BE2C (cell line): Measurements from ENCODE around the gene BCKDHA.

Source experiments
- DNase-seq: peaks from one replicate; pipeline ENCODE4 v3.0.0-alpha.2; 2020
- H3K27me3 ChIP-seq: fragments of 250-450 bp; sonication (Bioruptor Pico); 2 replicates; pipeline ENCODE4 v1.5.1; 2020; ENCODE audit warnings: mild to moderate bottlenecking
- H3K36me3 ChIP-seq: fragments of 250-450 bp; sonication (Bioruptor Pico); 2 replicates; pipeline ENCODE4 v1.5.1; 2020; ENCODE audit warnings: mild to moderate bottlenecking
- H3K4me1 ChIP-seq: fragments of 250-450 bp; sonication (Bioruptor Pico); 2 replicates; pipeline ENCODE4 v1.5.1; 2020
- H3K4me3 ChIP-seq: 2 replicates; pipeline ENCODE4 v1.5.1; 2011; ENCODE audit warnings: low read depth, low read length
- H3K9me3 ChIP-seq: fragments of 250-450 bp; sonication (Bioruptor Pico); 2 replicates; pipeline ENCODE4 v1.5.1; 2020
- TF ChIP-seq, protein P1 (sequence below): IDR thresholded peaks from 2 replicates; pipeline ENCODE4 v1.5.1; 2012; ENCODE audit warnings: mild to moderate bottlenecking, low read depth, low read length

Gene BCKDHA

DNA sequence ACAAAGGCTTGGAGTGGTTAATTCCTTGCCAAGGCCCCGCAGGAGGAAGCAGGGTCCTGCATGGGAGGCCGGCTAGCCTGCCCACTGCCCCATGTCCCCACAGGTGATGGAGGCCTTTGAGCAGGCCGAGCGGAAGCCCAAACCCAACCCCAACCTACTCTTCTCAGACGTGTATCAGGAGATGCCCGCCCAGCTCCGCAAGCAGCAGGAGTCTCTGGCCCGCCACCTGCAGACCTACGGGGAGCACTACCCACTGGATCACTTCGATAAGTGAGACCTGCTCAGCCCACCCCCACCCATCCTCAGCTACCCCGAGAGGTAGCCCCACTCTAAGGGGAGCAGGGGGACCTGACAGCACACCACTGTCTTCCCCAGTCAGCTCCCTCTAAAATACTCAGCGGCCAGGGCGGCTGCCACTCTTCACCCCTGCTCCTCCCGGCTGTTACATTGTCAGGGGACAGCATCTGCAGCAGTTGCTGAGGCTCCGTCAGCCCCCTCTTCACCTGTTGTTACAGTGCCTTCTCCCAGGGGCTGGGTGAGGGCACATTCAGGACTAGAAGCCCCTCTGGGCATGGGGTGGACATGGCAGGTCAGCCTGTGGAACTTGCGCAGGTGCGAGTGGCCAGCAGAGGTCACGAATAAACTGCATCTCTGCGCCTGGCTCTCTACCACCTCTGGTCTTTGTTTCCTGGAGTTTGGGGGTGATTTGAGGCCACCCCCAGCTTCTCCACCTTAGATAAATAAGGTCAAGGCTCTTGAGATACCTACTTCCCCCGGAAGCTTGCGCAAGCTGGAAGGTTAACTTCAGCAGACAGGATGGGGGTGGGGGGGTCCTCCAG lies 26.9 kb downstream of the BCKDHA start:
- H3K4me1 ChIP-seq, result peaks cover 6% of the 10 kb centered on the region; the same call in 1 of the 2 replicates
- TF ChIP-seq, protein P1, sequence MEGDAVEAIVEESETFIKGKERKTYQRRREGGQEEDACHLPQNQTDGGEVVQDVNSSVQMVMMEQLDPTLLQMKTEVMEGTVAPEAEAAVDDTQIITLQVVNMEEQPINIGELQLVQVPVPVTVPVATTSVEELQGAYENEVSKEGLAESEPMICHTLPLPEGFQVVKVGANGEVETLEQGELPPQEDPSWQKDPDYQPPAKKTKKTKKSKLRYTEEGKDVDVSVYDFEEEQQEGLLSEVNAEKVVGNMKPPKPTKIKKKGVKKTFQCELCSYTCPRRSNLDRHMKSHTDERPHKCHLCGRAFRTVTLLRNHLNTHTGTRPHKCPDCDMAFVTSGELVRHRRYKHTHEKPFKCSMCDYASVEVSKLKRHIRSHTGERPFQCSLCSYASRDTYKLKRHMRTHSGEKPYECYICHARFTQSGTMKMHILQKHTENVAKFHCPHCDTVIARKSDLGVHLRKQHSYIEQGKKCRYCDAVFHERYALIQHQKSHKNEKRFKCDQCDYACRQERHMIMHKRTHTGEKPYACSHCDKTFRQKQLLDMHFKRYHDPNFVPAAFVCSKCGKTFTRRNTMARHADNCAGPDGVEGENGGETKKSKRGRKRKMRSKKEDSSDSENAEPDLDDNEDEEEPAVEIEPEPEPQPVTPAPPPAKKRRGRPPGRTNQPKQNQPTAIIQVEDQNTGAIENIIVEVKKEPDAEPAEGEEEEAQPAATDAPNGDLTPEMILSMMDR, result no peak
- no peak for DNase-seq
- H3K36me3 ChIP-seq, result peaks cover 22% of the 10 kb centered on the region
- H3K4me3 ChIP-seq, result no peak overlapping the region
- H3K9me3 ChIP-seq, result no peaks in the 10 kb centered on the region
- no peaks in the 10 kb centered on the region for H3K27me3 ChIP-seq

DNA sequence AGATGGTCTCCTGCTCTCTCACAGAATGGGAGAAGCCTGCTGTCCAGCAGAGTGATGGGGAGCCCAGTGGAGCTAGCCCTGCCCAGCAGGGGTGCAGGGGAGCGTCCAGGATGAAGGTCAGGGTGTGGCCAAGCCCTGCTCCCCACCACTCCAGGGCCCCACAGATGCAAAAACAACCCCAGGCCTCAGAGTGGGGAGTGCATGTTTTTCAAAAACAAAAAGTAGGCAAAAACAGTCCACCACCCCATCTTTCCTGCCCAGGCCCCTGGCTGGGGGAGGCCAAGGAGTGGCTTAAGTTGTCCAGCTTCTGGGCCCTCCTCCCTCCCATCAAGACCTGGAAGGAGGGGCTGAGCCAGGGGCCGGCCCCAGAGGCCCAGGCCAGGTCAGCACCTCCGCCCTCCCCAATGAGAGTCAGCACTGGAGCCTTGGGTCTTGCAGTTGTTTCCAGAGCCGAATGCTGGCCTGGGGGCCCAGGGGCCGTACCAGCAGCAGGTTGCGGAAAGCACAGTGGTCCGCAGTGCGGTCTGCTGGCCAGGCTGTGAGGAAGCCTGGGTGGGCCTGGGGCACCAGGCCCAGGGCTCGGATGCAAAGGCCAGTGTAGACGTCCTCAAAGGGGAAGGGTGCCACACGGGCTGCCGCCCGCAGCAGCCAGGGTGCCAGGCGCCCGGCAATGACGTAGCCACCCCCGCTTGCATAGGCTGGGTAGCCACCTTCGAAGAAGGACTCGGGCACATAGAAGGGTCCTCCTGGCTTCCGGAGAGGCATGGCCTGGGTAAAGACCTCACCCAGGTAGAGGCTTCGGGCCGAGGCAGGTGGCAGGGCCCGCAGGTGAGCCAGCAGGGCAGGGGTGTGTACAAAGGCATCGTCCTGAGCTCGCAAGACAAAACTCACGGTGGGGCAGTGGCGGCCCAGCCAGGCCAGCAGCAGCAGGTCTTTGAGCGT lies 27.8 kb downstream of the BCKDHA start:
- Histone ChIP-seq H3K4me3 (no peak overlapping the region), H3K4me1 (peaks cover 6% of the 10 kb centered on the region; the same call in 1 of the 2 replicates), H3K9me3 (no peaks in the 10 kb centered on the region), H3K36me3 (peaks cover 15% of the 10 kb centered on the region), H3K27me3 (no peaks in the 10 kb centered on the region)
- TF ChIP-seq, protein P1, result no peak
- DNase-seq, result no peak

DNA sequence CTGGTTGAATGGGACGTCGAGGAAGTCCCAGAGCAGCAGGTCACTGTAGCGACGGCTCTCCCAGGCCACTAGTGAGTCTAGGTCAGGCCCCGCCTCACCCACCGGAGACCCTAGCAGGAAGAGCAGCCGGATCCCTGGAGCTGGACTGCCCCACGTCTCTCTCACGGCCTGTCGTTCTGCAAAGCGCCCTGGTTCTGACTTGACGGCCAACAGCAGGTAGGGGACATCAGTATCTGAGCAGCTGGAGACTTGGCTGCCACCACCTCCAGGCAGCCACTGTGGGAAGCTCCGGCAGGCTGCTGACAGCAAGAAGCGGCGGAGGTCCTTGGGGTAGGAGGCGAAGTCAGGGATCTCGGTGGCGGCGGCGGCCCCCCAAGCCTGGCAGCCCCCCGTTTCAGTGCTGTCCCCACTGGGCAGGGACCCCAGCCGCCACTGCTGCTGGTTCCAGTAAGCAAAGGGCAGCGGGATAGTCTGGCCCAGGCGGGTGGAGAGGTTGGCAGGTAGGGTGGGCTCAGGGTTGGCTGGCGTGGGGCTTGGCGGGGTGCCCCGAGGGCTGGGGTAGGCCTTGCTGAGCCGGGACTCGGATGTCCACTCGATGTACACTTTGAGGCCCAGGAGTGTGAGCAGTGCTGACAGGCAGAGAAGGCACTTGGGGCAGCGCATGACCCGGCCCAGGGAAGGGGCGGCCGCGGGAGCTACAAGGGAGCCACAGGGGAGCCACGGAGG lies 28.7 kb downstream of the BCKDHA start:
- Histone ChIP-seq H3K27me3 (no peaks in the 10 kb centered on the region), H3K4me3 (no peak overlapping the region), H3K36me3 (peaks cover 16% of the 10 kb centered on the region), H3K9me3 (no peaks in the 10 kb centered on the region), H3K4me1 (peaks cover 6% of the 10 kb centered on the region; the same call in 1 of the 2 replicates)
- no peak for DNase-seq
- TF ChIP-seq, protein P1, result no peak

DNA sequence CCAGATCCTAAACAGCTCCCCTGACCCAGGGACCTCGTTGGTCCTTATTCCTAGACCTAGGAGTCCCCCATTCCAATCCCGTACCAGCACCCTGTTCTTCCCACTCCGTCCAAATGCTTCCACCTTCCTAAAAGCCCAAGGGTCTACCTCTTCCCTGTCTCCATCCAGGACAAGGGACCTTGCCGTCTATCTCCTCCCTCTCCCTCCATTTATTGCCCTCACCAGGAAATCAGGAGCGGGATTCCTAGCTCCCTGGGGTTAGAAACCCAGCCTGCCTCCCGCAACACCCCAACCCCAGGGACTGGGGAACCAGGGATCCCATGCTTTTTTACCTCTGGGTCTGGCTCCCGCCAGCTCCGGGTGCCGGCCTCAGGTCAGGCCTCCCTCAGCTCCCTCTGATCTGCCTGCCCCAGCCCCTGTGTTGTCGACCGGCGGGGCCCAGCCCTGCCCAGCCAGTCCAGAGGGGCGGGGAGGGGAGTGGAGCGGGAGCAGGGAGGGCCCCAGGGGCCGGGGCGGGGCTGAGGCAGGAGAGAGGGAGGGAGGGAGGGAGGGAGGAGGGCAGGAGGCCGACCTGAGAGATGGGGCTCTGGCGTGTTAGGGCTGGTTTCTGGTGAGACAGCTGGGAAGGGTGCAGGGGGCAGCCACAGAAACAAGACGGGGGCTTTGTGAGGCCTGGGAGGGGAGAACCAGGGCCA lies 29.5 kb downstream of the BCKDHA start, which contains the start of gene B3GNT8:
Gene B3GNT8, minus strand, starts transcription at position 423 of the 695 bp plus-strand sequence. CDS start 596 bp downstream, outside the sequence.
- no peaks in the 10 kb centered on the region for H3K27me3 ChIP-seq
- TF ChIP-seq, protein P1, result no peak
- no peaks in the 10 kb centered on the region for H3K9me3 ChIP-seq
- H3K4me3 ChIP-seq, result peak within 1 kb of the TSS; percentile 61
- H3K36me3 ChIP-seq, result peaks cover 24% of the 10 kb centered on the region
- peaks cover 6% of the 10 kb centered on the region; the same call in 1 of the 2 replicates for H3K4me1 ChIP-seq
- DNase-seq, result peak; percentile 94

DNA sequence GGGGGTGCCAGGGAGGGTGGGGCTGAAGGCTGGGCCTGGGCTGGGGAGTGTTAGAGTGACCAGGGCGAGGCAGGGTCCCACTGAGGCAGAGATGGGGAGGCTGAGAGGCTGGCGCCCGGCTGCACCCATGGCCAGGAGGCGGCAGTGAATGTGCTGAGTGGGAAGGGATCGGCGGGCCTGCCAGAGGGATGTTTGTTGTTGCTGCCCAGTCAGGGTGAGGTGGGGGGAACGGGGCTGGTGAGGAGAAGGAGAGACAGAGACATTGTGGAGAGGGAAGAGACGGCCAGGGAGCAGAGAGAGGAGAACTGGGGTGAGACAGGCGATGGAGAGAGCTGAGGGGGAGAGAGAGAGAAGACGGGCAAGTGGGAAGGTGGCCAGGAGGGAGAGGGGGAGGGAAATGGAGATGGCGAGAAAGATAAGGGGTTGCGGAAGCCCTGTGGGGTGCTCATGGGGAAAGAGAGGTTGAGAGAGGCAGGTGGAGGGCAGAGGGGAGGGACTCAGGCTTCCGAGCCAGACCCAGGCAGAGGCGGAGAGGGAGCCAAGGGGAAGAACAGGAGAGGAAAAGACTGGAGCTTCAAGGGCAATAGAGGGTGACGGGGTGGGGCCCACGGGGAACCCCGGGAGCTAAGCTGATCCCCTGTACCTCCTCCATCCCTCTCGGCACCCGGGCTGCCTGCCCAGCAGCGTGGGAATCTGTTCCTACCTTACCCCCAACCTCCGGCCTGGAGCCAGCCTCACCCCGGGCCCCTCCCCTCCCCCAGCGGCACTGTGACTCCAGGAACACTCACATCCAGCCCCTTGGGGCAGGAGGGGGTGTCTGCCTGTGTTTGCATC lies 30.2 kb downstream of the BCKDHA start:
- Histone ChIP-seq H3K27me3 (no peaks in the 10 kb centered on the region), H3K4me3 (peak overlapping the region; percentile 61), H3K36me3 (peaks cover 25% of the 10 kb centered on the region), H3K4me1 (peaks cover 6% of the 10 kb centered on the region; the same call in 1 of the 2 replicates), H3K9me3 (no peaks in the 10 kb centered on the region)
- TF ChIP-seq, protein P1, result no peak
- peak; percentile 66 for DNase-seq
